ENCODE measurements around the gene MEF2B.

DNA sequence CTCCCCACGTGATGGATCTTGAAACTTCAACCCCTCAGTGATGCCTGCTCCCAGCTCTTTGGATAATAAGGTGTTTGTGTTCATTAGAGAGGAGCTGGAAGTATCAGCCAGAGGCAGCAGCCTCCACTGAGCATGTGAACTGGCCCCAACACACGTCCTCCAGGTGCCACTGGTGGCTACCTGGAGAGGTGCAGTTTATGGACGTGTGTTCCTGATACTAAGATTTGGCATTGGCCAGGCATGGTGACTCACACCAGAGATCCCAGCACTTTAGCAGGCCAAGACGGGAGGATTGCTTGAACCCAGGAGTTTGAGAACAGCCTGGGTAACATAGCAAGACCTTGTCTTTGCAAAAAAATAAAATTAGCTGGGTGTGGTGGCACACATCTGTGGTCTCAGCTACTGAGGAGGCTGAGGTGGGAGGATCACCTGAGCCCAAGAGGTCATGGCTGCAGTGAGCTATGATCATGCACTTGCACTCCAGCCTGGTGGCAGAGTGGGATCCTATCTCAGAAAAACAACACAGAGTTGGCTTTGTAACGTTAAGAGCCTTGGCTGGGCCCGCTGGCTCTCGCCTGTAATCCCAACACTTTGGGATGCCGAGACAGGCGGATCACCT lies 71.9 kb downstream of the MEF2B start:
- TF ChIP-seq CTCF (IDR thresholded peaks at IDR 0.05) (no peak), POLR2A (IDR thresholded peaks at IDR 0.05) (no peak)

Data from adrenal gland (tissue), 5 donors.